SJSA1 (cell line): ENCODE data around the gene SSX2IP. TPM values are rescaled to one million over a fixed set of nuclear protein-coding genes. Genes with fewer than 3 reads are reported as not detected.
A peak's percentile ranks its signal among the peaks of the same experiment; 100 is the strongest.

Source experiments
- DNase-seq, 2 experiments: peaks; one replicate each; pipeline ENCODE4 v3.0.0-alpha.2; 2015 to 2020; ENCODE audit warnings: low spot score in 2 of 2, low read depth in 1 of 2
- H3K27ac ChIP-seq: fragments of 250-450 bp; sonication (Bioruptor Pico); 2 replicates; pipeline ENCODE4 v1.5.1; 2020; ENCODE audit warnings: mild to moderate bottlenecking, moderate library complexity
- H3K27me3 ChIP-seq: fragments of 250-450 bp; sonication (Bioruptor Pico); replicated peaks from 2 replicates; pipeline ENCODE4 v1.5.1; 2020; ENCODE audit warnings: mild to moderate bottlenecking, moderate library complexity
- H3K36me3 ChIP-seq: fragments of 250-450 bp; sonication (Bioruptor Pico); 2 replicates; pipeline ENCODE4 v1.5.1; 2020; ENCODE audit warnings: mild to moderate bottlenecking
- H3K4me1 ChIP-seq: fragments of 250-450 bp; sonication (Bioruptor Pico); replicated peaks from 2 replicates; pipeline ENCODE4 v1.6.1; 2021; ENCODE audit warnings: mild to moderate bottlenecking
- H3K4me3 ChIP-seq: fragments of 250-450 bp; sonication (Bioruptor Pico); 2 replicates; pipeline ENCODE4 v1.5.1; 2020; ENCODE audit warnings: mild to moderate bottlenecking
- H3K9me3 ChIP-seq: fragments of 250-450 bp; sonication (Bioruptor Pico); replicated peaks from 2 replicates; pipeline ENCODE4 v1.5.1; 2020; ENCODE audit warnings: mild to moderate bottlenecking
- total RNA-seq: library from RNA; depleted of rRNA; stranded (reverse); fragments of >200 nt; shearing (Covaris generic); gene quantifications from 2 replicates; pipeline ENCODE4 v1.2.3, GENCODE V29; 2014

Gene SSX2IP
- total RNA-seq, 1 experiment from 2014 or later: 10.7 TPM

- Histone ChIP-seq H3K27me3 (no peaks in the 10 kb centered on the region), H3K4me1 (peaks cover 6% of the 10 kb centered on the region; the same call in 1 of the 2 replicates), H3K36me3 (no peaks in the 10 kb centered on the region), H3K9me3 (no peaks in the 10 kb centered on the region), H3K27ac (no peak overlapping the region), H3K4me3 (no peak overlapping the region)
- DNase-seq: no peak
Observed at GRCh38 chr1:84683508-84683907, 6.8 kb downstream of the SSX2IP start.

DNA sequence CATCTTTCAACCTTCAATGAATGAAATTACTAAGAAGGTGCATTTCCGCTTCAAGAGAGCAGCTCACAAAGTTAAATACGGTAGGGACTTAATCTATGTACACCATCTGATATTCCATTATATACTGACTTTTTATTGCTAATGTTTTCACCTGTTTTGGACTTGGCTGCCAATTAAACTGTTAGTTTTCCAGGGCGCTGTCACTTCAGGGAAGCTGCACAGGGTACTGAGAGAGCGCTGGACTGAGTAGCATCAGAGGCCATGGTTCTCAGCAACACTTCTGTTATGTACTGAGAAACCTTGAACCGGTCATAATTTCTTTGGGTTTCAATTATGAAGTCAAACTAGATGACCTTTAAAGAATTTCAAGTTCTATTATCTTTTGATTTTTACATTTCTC is 8.2 kb downstream of the SSX2IP start:
- Histone ChIP-seq H3K4me1 (no peaks in the 10 kb centered on the region), H3K4me3 (no peak overlapping the region), H3K27ac (no peak overlapping the region), H3K27me3 (no peaks in the 10 kb centered on the region), H3K36me3 (no peaks in the 10 kb centered on the region), H3K9me3 (no peaks in the 10 kb centered on the region)
- no peak for DNase-seq

DNA sequence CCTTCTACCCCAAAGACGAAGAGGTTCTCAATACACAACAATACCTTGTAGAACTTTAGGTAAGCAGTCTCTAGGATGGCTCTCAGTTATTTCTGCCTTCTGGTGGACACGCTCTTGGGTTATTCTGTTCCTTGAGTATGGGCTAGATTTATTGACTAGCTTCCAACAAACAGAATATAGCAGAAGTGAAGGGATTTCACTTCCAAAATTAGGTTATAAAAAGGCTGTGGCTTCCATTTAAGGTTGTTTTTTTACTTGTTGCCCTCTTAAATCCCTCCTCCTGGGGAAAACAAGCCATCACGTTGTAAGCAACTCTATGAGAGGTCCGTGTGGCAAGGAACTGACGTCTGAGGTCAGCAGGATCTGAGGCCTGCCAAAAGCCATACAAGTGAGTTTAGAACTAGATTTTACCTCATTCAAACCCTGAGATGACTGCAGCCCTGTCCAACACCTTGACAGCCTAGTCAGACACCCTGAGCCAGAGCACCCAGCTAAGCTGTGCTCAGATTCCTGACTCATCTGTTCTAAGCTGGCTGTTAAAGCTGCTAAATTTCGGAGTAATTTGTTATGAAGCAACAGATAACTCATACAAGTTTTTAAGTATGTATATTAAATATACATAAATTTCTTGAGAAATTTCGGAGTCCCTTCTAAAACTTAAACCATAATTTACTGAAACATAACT is 12.7 kb downstream of the SSX2IP start:
- no peaks in the 10 kb centered on the region for H3K4me1 ChIP-seq
- no peaks in the 10 kb centered on the region for H3K36me3 ChIP-seq
- H3K4me3 ChIP-seq: no peak overlapping the region
- no peaks in the 10 kb centered on the region for H3K9me3 ChIP-seq
- DNase-seq: no peak
- H3K27me3 ChIP-seq: no peaks in the 10 kb centered on the region
- no peak overlapping the region for H3K27ac ChIP-seq

GRCh38 chr1:84675631-84676030 is 14.6 kb downstream of the SSX2IP start:
- no peak for DNase-seq
- H3K4me3 ChIP-seq: no peak overlapping the region
- no peak overlapping the region for H3K27ac ChIP-seq
- H3K4me1 ChIP-seq: no peaks in the 10 kb centered on the region
- no peaks in the 10 kb centered on the region for H3K9me3 ChIP-seq
- H3K27me3 ChIP-seq: no peaks in the 10 kb centered on the region
- H3K36me3 ChIP-seq: no peaks in the 10 kb centered on the region

DNA sequence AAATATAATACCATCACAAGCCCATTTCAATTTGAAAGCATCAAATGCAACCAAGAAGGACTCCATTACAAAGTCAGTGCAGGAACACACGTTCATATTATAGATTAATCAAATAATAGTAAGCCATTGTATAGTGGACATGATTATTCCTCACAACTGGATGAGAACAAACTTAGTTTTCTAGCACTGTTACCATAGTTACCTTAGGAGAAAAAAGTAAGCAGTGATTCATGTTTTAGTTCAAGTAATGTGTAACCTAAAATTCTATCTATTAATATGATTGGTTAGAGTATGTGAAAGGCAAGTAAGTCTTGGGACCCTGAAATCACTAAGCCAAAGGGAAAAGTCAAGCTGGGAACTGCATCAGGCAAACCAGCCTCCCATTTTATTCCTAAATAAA is 15.2 kb downstream of the SSX2IP start:
- H3K36me3 ChIP-seq: no peaks in the 10 kb centered on the region
- no peak for DNase-seq
- H3K27me3 ChIP-seq: no peaks in the 10 kb centered on the region
- no peak overlapping the region for H3K27ac ChIP-seq
- no peak overlapping the region for H3K4me3 ChIP-seq
- H3K4me1 ChIP-seq: no peaks in the 10 kb centered on the region
- H3K9me3 ChIP-seq: no peaks in the 10 kb centered on the region

- Histone ChIP-seq H3K36me3 (no peaks in the 10 kb centered on the region), H3K27ac (no peak overlapping the region), H3K4me1 (no peaks in the 10 kb centered on the region), H3K9me3 (no peaks in the 10 kb centered on the region), H3K27me3 (no peaks in the 10 kb centered on the region), H3K4me3 (no peak overlapping the region)
- DNase-seq: no peak
Observed at GRCh38 chr1:84674705-84675104, 15.6 kb downstream of the SSX2IP start.

GRCh38 chr1:84674021-84674420 is 16.2 kb downstream of the SSX2IP start:
- Histone ChIP-seq H3K27ac (no peak overlapping the region), H3K4me3 (no peak overlapping the region), H3K27me3 (no peaks in the 10 kb centered on the region), H3K4me1 (no peaks in the 10 kb centered on the region), H3K9me3 (no peaks in the 10 kb centered on the region), H3K36me3 (no peaks in the 10 kb centered on the region)
- DNase-seq: no peak

DNA sequence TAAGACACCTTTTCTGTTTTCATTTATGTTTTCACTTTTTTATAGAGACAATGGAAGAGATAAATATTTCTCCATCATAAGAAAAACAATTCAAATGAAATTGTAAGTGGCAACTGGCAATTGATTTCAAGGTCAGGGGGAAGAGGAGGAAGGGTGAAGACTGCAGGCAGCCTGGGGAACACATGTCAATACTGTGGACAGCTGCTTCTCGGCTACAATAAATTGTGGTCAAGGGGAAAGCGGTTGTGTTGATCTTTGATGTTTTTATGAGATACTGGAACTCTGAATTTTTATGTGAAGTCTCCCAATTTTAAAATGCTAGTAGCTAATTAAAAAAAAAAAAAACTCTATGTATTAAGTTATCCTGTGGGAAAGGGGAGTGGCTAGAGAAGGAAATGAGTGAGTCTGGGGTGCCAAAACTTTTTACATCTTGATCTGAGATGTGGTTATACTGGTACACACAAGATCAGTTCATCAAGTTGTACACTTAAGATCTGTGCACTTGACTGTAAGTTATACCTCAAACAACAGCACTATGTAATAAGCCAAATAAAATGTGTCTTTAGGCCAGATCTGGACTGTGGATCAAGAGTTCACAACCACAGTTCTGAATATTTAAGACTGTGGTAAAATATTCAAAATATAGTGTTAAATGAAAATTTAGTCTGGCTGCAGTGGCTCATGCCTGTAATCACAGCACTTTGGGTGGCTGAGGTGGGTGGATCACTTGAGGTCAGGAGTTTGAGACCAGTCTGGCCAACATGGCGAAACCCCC is 18.0 kb downstream of the SSX2IP start:
- DNase-seq: no peak
- Histone ChIP-seq H3K27ac (no peak overlapping the region), H3K36me3 (no peaks in the 10 kb centered on the region), H3K9me3 (no peaks in the 10 kb centered on the region), H3K4me3 (no peak overlapping the region), H3K4me1 (no peaks in the 10 kb centered on the region), H3K27me3 (no peaks in the 10 kb centered on the region)

DNA sequence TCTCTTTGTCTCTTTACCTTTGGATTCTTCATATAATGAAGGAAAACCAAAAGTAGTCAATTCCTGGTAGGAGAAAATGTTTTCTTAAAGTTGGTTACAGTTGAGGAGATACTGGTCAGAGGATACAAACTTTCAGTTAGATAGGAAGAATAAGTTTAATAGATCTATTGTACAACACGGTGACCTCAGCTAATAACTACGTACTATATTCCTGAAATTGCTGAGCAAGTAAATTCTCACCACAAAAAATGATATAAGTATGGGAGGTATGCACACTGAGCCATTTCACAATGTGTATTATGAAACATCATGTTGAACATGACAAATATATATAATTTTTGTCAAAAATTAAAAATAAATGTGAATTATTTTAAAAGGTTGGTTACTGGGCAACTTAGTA is 20.4 kb downstream of the SSX2IP start:
- Histone ChIP-seq H3K4me3 (no peak overlapping the region), H3K27ac (no peak overlapping the region), H3K4me1 (no peaks in the 10 kb centered on the region), H3K36me3 (no peaks in the 10 kb centered on the region), H3K9me3 (no peaks in the 10 kb centered on the region), H3K27me3 (no peaks in the 10 kb centered on the region)
- DNase-seq: no peak

- no peaks in the 10 kb centered on the region for H3K27me3 ChIP-seq
- H3K4me3 ChIP-seq: no peak overlapping the region
- no peaks in the 10 kb centered on the region for H3K4me1 ChIP-seq
- peak in 1 of 2 experiments; percentile 12 for DNase-seq
- no peaks in the 10 kb centered on the region for H3K36me3 ChIP-seq
- H3K9me3 ChIP-seq: no peaks in the 10 kb centered on the region
- H3K27ac ChIP-seq: no peak overlapping the region
Observed at GRCh38 chr1:84668185-84668584, 22.1 kb downstream of the SSX2IP start.

- Histone ChIP-seq H3K4me1 (no peaks in the 10 kb centered on the region), H3K27ac (no peak overlapping the region)
- no peak for DNase-seq
Observed at GRCh38 chr1:84665703-84666317, 24.5 kb downstream of the SSX2IP start.

GRCh38 chr1:84653130-84653677 is 37.1 kb downstream of the SSX2IP start:
- no peak overlapping the region for H3K27ac ChIP-seq
- H3K4me3 ChIP-seq: no peak overlapping the region
- no peaks in the 10 kb centered on the region for H3K9me3 ChIP-seq
- no peaks in the 10 kb centered on the region for H3K27me3 ChIP-seq
- H3K36me3 ChIP-seq: no peaks in the 10 kb centered on the region
- no peaks in the 10 kb centered on the region for H3K4me1 ChIP-seq
- no peak for DNase-seq

More at GRCh38 chr1:84665703-84666317, 24.5 kb downstream of the SSX2IP start:
- Histone ChIP-seq H3K9me3 (no peaks in the 10 kb centered on the region), H3K36me3 (no peaks in the 10 kb centered on the region), H3K4me3 (no peak overlapping the region), H3K27me3 (no peaks in the 10 kb centered on the region)

GRCh38 chr1:84644472-84644871 is 45.8 kb downstream of the SSX2IP start:
- H3K27ac ChIP-seq: no peak overlapping the region
- no peaks in the 10 kb centered on the region for H3K36me3 ChIP-seq
- H3K4me3 ChIP-seq: no peak overlapping the region
- no peaks in the 10 kb centered on the region for H3K4me1 ChIP-seq
- H3K27me3 ChIP-seq: 0 out of 2 replicates have a peak, but pooled peaks cover 3% of the 10 kb centered on the region
- H3K9me3 ChIP-seq: no peaks in the 10 kb centered on the region
- DNase-seq: no peak

DNA sequence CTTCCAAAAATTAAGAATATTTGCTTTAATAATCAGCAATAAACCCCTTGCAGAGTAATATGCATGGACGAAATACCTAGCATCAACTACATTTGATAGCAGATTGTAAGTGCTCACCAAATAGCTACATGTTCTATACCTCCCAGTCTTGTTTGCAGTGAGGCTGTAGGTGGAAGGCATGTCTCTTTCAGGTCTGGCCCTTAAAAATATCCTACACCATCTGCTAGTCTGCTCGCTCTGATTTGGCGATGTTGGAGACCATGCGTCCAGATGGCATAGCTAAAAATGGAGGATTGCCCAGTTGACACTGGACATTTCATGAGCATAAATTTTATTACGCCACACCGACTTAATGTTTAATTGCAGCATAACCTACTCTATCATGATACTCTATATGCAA is 47.1 kb downstream of the SSX2IP start:
- H3K27ac ChIP-seq: no peak overlapping the region
- no peak for DNase-seq
- no peaks in the 10 kb centered on the region for H3K36me3 ChIP-seq
- H3K4me1 ChIP-seq: no peaks in the 10 kb centered on the region
- H3K9me3 ChIP-seq: no peaks in the 10 kb centered on the region
- H3K27me3 ChIP-seq: 0 out of 2 replicates have a peak, but pooled peaks cover 3% of the 10 kb centered on the region
- no peak overlapping the region for H3K4me3 ChIP-seq
